K562 (cell line): ENCODE measurements around the gene MIEF1. TPM values are rescaled to one million over a fixed set of nuclear protein-coding genes. Genes with fewer than 3 reads are reported as not detected.

Experiments
- CEBPB ChIP-seq: fragments of 450-650 bp; IDR thresholded peaks from 2 replicates; pipeline ENCODE4 v1.6.1; 2016; ENCODE audit warnings: missing genetic modification characterization, missing compliant biosample characterization
- DDX20 ChIP-seq: fragments of 450-650 bp; IDR thresholded peaks from 2 replicates; pipeline ENCODE4 v1.6.1; 2016; ENCODE audit warnings: missing genetic modification characterization, low read depth, mild to moderate bottlenecking, missing compliant biosample characterization, moderate library complexity
- LARP7 ChIP-seq: fragments of 450-650 bp; IDR thresholded peaks from 2 replicates; pipeline ENCODE4 v1.6.1; 2016
- LEF1 ChIP-seq: fragments of 450-650 bp; IDR thresholded peaks from 2 replicates; pipeline ENCODE4 v1.6.1; 2016; ENCODE audit warnings: mild to moderate bottlenecking
- PHB ChIP-seq: fragments of 250-450 bp; sonication (Bioruptor Pico); IDR thresholded peaks from 2 replicates; pipeline ENCODE4 v1.5.0; 2021
- RAD51 ChIP-seq: fragments of 450-650 bp; IDR thresholded peaks from 2 replicates; pipeline ENCODE4 v1.7.1; 2016; ENCODE audit warnings: low read depth, mild to moderate bottlenecking, borderline replicate concordance
- RBM14 ChIP-seq: fragments of 200-400 bp; formaldehyde crosslinking; IDR thresholded peaks from 2 replicates; pipeline ENCODE4 v1.6.1; 2018; ENCODE audit warnings: low read depth, mild to moderate bottlenecking, low read length, moderate library complexity, borderline replicate concordance; ENCODE audit not compliant: insufficient read depth
- SIX5 ChIP-seq, 2 experiments: IDR thresholded peaks; 2 replicates each; pipeline ENCODE4 v1.6.1; 2011; ENCODE audit warnings: low read length in 2 of 2, borderline replicate concordance in 1 of 2, low read depth in 1 of 2, mild to moderate bottlenecking in 1 of 2, moderate library complexity in 1 of 2; ENCODE audit not compliant: insufficient read depth in 1 of 2
- SMC3 ChIP-seq: conservative IDR thresholded peaks from 2 replicates; pipeline ENCODE4 v1.6.1; 2011; ENCODE audit warnings: low read depth, low read length, improper control_type of control experiment; ENCODE audit not compliant: insufficient read depth
- STAG1 ChIP-seq: sonication (generic); formaldehyde crosslinking; IDR thresholded peaks from 2 replicates; pipeline ENCODE4 v1.5.0; 2020; ENCODE audit warnings: missing genetic modification reagents, borderline replicate concordance
- polyA plus RNA-seq, 8 experiments: library from polyadenylated mRNA; depleted of rRNA in 4 of 8; stranded (reverse) in 5 of 8; unstranded in 3 of 8; fragments of >200 nt; fragmentation: Nextera tagmentation in 2 of 8; fragmentation: Illumina TruSeq in 1 of 8; extraction: Ambion mirVana in 2 of 8; extraction: Trizol in 1 of 8; gene quantifications; 2 replicates each; pipeline versions ENCODE4 v1.2.1 to v1.2.3, GENCODE V29; 2011 to 2014; ENCODE audit warnings: inconsistent platforms in 1 of 8, missing spikeins in 1 of 8
- total RNA-seq, 7 experiments: library from RNA; depleted of rRNA in 6 of 7; stranded (reverse); fragments of >200 nt in 6 of 7; fragmentation: Illumina TruSeq in 2 of 7; extraction: Trizol in 2 of 7; gene quantifications; 2 replicates each; pipeline versions ENCODE4 v1.2.1 to v1.2.3, GENCODE V29; 2011 to 2021; ENCODE audit warnings: low replicate concordance in 1 of 7
- TF ChIP-seq, protein P1 (sequence below), 2 experiments: fragments of 450-650 bp in 1 of 2; sonication (generic) in 1 of 2; formaldehyde crosslinking in 1 of 2; IDR thresholded peaks in 1 of 2; conservative IDR thresholded peaks in 1 of 2; 2 replicates each; pipeline versions ENCODE4 v1.6.1 to v1.8.1; 2016 to 2023; ENCODE audit warnings: mild to moderate bottlenecking in 2 of 2, moderate library complexity in 2 of 2, inconsistent platforms in 1 of 2, missing genetic modification reagents in 1 of 2
- TF ChIP-seq, protein P2 (sequence below): fragments of 200-800 bp; sonication (Bioruptor generic); IDR thresholded peaks from 2 replicates; pipeline ENCODE4 v1.6.1; 2016; ENCODE audit warnings: missing genetic modification characterization, missing compliant biosample characterization
- TF ChIP-seq, protein P3 (sequence below): fragments of 150-350 bp; IDR thresholded peaks from 2 replicates; pipeline ENCODE4 v1.6.1; 2014; ENCODE audit warnings: low read depth, mild to moderate bottlenecking, low read length, borderline replicate concordance
- TF ChIP-seq, protein P4 (sequence below): fragments of 450-650 bp; IDR thresholded peaks from 2 replicates; pipeline ENCODE4 v1.7.1; 2018; ENCODE audit warnings: mild to moderate bottlenecking, low read depth; ENCODE audit not compliant: partially characterized antibody

MIEF1 gene
- total and polyA plus RNA-seq, 9 of the 15 experiments (the other 6 are each of a cell fraction or from before 2014, with no cell fraction given): 10.9 to 51.8 (median 25.5) TPM

DNA sequence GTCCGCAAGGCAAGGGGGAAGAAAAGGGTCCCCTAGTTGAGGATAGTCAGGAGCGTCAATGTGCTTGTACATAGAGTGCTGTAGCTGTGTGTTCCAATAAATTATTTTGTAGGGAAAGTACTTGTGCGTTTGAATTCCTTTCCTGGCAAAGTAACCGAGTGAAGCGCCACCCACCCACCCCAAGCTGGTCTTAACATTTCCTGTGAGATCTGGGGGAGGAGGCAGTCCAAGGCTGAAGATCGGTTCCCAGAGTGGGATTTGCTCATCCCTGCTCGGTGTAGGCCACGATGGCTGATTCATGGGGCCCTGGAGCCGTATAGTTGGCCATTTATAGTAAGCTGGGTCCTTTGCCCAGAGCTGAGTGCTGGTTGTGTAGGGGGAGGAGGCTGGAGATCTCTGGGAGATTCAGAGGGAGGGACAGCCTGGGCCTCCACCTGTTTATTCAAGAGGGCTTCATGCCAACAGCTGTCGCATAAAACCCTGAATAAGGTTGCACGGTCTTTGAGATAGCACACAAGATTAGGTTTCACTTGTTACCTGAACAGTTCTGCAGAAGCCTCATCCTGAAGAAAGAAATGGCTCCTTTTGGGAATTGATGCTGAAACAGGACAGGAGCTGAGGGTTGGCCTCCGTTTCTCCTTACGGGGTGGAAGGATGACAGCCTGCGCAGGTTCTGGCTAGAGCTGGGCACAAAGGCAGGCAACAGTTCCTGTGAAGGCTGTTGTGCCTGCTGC is 20.6 kb downstream of the MIEF1 start (continued):
- TF ChIP-seq, protein P1, sequence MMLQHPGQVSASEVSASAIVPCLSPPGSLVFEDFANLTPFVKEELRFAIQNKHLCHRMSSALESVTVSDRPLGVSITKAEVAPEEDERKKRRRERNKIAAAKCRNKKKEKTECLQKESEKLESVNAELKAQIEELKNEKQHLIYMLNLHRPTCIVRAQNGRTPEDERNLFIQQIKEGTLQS (IDR thresholded peaks at IDR 0.05): no peak
- TF ChIP-seq, protein P1 (CRISPR knock-in tag; conservative IDR thresholded peaks at IDR 0.05): no peak
- TF ChIP-seq DDX20 (tag) (no peak), PHB (peak; percentile 39), CEBPB (no peak), LEF1 (no peak), SIX5 (IDR thresholded peaks at IDR 0.05; ENCODE audit: borderline replicate concordance in 1 of 2, insufficient read depth in 1 of 2, low read depth in 1 of 2, low read length in 2 of 2) (no peak), RBM14 (no peak), STAG1 (no peak), SMC3 (no peak), RAD51 (no peak), LARP7 (no peak)
- TF ChIP-seq, protein P2, sequence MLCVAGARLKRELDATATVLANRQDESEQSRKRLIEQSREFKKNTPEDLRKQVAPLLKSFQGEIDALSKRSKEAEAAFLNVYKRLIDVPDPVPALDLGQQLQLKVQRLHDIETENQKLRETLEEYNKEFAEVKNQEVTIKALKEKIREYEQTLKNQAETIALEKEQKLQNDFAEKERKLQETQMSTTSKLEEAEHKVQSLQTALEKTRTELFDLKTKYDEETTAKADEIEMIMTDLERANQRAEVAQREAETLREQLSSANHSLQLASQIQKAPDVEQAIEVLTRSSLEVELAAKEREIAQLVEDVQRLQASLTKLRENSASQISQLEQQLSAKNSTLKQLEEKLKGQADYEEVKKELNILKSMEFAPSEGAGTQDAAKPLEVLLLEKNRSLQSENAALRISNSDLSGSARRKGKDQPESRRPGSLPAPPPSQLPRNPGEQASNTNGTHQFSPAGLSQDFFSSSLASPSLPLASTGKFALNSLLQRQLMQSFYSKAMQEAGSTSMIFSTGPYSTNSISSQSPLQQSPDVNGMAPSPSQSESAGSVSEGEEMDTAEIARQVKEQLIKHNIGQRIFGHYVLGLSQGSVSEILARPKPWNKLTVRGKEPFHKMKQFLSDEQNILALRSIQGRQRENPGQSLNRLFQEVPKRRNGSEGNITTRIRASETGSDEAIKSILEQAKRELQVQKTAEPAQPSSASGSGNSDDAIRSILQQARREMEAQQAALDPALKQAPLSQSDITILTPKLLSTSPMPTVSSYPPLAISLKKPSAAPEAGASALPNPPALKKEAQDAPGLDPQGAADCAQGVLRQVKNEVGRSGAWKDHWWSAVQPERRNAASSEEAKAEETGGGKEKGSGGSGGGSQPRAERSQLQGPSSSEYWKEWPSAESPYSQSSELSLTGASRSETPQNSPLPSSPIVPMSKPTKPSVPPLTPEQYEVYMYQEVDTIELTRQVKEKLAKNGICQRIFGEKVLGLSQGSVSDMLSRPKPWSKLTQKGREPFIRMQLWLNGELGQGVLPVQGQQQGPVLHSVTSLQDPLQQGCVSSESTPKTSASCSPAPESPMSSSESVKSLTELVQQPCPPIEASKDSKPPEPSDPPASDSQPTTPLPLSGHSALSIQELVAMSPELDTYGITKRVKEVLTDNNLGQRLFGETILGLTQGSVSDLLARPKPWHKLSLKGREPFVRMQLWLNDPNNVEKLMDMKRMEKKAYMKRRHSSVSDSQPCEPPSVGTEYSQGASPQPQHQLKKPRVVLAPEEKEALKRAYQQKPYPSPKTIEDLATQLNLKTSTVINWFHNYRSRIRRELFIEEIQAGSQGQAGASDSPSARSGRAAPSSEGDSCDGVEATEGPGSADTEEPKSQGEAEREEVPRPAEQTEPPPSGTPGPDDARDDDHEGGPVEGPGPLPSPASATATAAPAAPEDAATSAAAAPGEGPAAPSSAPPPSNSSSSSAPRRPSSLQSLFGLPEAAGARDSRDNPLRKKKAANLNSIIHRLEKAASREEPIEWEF: no peak
- TF ChIP-seq, protein P3, sequence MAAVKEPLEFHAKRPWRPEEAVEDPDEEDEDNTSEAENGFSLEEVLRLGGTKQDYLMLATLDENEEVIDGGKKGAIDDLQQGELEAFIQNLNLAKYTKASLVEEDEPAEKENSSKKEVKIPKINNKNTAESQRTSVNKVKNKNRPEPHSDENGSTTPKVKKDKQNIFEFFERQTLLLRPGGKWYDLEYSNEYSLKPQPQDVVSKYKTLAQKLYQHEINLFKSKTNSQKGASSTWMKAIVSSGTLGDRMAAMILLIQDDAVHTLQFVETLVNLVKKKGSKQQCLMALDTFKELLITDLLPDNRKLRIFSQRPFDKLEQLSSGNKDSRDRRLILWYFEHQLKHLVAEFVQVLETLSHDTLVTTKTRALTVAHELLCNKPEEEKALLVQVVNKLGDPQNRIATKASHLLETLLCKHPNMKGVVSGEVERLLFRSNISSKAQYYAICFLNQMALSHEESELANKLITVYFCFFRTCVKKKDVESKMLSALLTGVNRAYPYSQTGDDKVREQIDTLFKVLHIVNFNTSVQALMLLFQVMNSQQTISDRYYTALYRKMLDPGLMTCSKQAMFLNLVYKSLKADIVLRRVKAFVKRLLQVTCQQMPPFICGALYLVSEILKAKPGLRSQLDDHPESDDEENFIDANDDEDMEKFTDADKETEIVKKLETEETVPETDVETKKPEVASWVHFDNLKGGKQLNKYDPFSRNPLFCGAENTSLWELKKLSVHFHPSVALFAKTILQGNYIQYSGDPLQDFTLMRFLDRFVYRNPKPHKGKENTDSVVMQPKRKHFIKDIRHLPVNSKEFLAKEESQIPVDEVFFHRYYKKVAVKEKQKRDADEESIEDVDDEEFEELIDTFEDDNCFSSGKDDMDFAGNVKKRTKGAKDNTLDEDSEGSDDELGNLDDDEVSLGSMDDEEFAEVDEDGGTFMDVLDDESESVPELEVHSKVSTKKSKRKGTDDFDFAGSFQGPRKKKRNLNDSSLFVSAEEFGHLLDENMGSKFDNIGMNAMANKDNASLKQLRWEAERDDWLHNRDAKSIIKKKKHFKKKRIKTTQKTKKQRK: no peak
- TF ChIP-seq, protein P4, sequence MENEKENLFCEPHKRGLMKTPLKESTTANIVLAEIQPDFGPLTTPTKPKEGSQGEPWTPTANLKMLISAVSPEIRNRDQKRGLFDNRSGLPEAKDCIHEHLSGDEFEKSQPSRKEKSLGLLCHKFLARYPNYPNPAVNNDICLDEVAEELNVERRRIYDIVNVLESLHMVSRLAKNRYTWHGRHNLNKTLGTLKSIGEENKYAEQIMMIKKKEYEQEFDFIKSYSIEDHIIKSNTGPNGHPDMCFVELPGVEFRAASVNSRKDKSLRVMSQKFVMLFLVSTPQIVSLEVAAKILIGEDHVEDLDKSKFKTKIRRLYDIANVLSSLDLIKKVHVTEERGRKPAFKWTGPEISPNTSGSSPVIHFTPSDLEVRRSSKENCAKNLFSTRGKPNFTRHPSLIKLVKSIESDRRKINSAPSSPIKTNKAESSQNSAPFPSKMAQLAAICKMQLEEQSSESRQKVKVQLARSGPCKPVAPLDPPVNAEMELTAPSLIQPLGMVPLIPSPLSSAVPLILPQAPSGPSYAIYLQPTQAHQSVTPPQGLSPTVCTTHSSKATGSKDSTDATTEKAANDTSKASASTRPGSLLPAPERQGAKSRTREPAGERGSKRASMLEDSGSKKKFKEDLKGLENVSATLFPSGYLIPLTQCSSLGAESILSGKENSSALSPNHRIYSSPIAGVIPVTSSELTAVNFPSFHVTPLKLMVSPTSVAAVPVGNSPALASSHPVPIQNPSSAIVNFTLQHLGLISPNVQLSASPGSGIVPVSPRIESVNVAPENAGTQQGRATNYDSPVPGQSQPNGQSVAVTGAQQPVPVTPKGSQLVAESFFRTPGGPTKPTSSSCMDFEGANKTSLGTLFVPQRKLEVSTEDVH: peak; percentile 72
